ENCODE results near the gene NME1. TPM values are rescaled to one million over a fixed set of nuclear protein-coding genes. Genes with fewer than 3 reads are reported as not detected.

NME1 gene
- total RNA-seq, 1 experiment from 2014 or later: 238 TPM

- TF ChIP-seq AFF4 (CRISPR knock-in tag; IDR thresholded peaks at IDR 0.05; ENCODE audit: borderline replicate concordance): no peak
- no peak for TF ChIP-seq ATF2 (CRISPR knock-in tag; IDR thresholded peaks at IDR 0.05; ENCODE audit: borderline replicate concordance, low read depth)
Measured at GRCh38 chr17:51189162-51189561, 35.8 kb downstream of the NME1 start (continued).

- no peak overlapping the region for H3K4me3 Mint-ChIP-seq
- CTCF ChIA-PET: no interaction called here
- no peaks in the 10 kb centered on the region for H3K27me3 Mint-ChIP-seq (ENCODE audit: low read depth)
- H3K27ac Mint-ChIP-seq: no peak overlapping the region
- POLR2A ChIA-PET: no interaction called here
- DNase-seq (ENCODE audit: low spot score) (no peak), ATAC-seq (no peak)
- no peaks in the 10 kb centered on the region for H3K9me3 Mint-ChIP-seq
- H3K36me3 Mint-ChIP-seq: peaks cover 61% of the 10 kb centered on the region
- TF ChIP-seq EMX1 (CRISPR knock-in tag; IDR thresholded peaks at IDR 0.05): no peak
- TF ChIP-seq E2F4 (CRISPR knock-in tag; IDR thresholded peaks at IDR 0.05; ENCODE audit: borderline replicate concordance, low read depth): no peak
- TF ChIP-seq HMGA2 (CRISPR knock-in tag; IDR thresholded peaks at IDR 0.05): no peak
- no peak for TF ChIP-seq CTCF (IDR thresholded peaks at IDR 0.05)
- no peak for TF ChIP-seq NR3C1 (CRISPR knock-in tag; conservative IDR thresholded peaks at IDR 0.05; ENCODE audit: low read depth)
- no peak for TF ChIP-seq ATF2 (CRISPR knock-in tag; IDR thresholded peaks at IDR 0.05; ENCODE audit: borderline replicate concordance, low read depth)
- TF ChIP-seq USF2 (CRISPR knock-in tag; IDR thresholded peaks at IDR 0.05): no peak
- no peak for TF ChIP-seq ZNF512 (CRISPR knock-in tag; IDR thresholded peaks at IDR 0.05; ENCODE audit: borderline replicate concordance)
- TF ChIP-seq USF1 (CRISPR knock-in tag; IDR thresholded peaks at IDR 0.05): no peak
- no peak for TF ChIP-seq ZNF281 (CRISPR knock-in tag; IDR thresholded peaks at IDR 0.05)
- no peak for TF ChIP-seq MLX (CRISPR knock-in tag; IDR thresholded peaks at IDR 0.05)
- TF ChIP-seq NFE2L1 (CRISPR knock-in tag; IDR thresholded peaks at IDR 0.05): no peak
- TF ChIP-seq ZNF219 (CRISPR knock-in tag; IDR thresholded peaks at IDR 0.05; ENCODE audit: borderline replicate concordance): no peak
- no peaks in the 10 kb centered on the region for H3K4me1 Mint-ChIP-seq
Measured at GRCh38 chr17:51189628-51190027, 36.3 kb downstream of the NME1 start.

Data from WTC11 (cell line).